Stimulated activated CD4-positive, alpha-beta T cell treated with anti-CD3 and anti-CD28 coated beads, Interleukin-4, amount 100 ng/mL, for 48 hours (primary cell): ENCODE results near the gene ZMYND11.

ENCODE experiments used
- DNase-seq, 2 donors: peaks; one replicate each; pipeline ENCODE4 v3.0.0-alpha.2; 2020; ENCODE audit warnings: low read depth in 2 of 2

ZMYND11 gene

GRCh38 chr10:135132-135600, at the start of gene ZMYND11:
Gene ZMYND11, plus strand, starts transcription at chr10:135455. Its CDS starts 44,558 bp downstream, at chr10:180013.
- peak; percentile 45 to 49 for DNase-seq

GRCh38 chr10:86031-86430, 49.2 kb upstream of the ZMYND11 start:
- DNase-seq, result no peak

DNA sequence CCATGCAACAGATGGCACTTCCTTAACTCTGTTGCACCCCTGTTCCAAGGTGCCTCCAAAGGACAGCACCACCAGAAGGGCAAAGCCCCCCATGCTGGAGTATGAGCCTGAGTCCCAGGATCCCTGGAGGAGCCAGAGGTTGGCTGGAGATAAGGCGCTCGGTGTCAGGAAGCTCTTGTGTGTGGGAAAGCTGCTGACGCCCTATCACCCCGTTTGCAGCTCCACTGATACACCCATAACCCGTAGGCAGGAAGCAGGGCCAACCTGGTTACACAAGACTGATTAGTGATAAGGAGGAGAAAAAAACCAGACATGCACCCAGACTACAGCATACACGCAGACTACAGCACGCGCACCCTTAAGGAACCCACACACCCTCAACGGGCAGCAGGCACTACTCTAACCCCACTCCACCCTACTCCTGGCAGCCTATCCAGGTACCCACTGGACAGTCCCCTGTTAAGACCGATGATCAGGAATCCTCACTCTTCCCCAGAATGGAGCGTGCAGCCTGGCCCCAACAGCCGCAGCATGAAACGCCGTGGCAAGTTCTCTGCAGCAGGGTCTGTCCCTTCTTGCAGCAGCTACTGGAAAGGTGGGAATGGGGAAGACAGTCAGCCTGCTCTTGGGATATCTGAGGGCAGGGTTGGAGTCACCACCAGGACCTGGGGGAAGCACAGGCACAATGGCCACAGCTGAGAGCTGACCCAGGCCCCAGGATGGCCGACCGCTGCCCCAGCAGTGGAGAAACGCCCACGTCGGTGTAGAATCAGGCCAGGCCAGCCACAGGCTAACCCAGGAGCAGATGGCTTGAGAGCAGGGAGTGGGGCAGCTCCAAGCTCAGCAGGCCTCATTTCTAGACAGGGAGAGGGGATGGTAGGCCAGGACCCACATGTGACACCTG, 47.8 kb upstream of the ZMYND11 start:
- DNase-seq, result no peak

DNA sequence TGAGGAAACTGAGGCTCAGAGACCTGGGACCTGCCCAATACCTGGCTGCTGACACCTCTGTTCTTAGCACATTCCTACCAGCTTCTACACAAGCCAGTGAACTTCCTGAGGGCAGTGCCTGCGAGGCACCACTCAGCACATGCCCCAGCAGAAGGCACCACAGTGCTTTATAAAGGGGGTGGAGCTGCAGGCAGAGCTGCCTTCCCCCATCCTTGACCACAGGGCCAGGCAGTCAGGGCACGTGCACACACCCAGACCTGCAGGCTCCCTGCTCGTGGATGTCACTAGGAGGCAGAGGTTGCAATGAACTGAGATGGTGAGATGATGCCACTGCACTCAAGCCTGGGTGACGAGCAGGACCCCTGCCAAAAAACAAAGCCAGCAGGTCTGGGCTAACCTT, 47.0 kb upstream of the ZMYND11 start:
- no peak for DNase-seq

DNA sequence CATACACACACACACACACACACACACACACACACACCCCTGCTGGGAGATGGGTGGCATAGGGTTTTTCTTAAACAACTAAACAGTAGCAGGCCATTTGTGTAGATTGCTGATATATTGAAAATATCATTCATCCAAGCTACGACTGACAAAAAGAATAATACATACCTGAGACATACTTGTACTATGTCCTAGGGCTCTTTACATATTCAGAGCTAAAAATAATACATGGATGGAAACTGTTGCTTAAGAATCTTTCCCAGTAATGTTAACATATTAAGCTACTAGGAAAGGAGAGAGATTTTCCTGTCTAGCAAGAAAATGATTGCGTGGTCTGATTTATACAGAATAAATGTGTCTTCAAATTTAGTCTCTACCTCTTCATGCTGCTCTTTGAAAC, 46.0 kb upstream of the ZMYND11 start:
- no peak for DNase-seq

- DNase-seq, result no peak
Measured at GRCh38 chr10:90161-90560, 45.1 kb upstream of the ZMYND11 start.

DNA sequence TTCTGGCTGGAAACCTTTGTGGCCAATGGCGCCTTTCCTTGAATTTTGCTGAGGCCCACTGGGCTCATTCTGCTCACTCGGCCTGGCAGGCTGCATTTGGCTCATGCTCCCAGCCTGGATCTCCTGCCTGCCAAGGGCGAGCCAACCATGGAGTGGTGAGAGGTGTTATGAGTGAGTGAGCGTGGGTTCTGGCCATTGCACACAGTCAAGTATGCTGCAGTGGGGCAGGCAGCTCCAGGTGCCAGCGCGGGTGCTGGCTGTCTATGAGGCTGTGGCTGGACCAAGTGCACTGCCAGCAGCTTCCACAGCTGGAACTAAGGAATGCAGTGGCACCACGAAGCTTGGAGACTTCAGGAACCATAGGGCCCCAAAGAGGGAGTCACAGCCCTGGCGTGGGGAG, 43.9 kb upstream of the ZMYND11 start:
- DNase-seq, result no peak

- no peak for DNase-seq
Measured at GRCh38 chr10:92153-92552, 43.1 kb upstream of the ZMYND11 start.

GRCh38 chr10:92846-93245, 42.4 kb upstream of the ZMYND11 start:
- DNase-seq, result no peak

GRCh38 chr10:94613-95012, 40.6 kb upstream of the ZMYND11 start:
- no peak for DNase-seq

GRCh38 chr10:95356-96115, 39.7 kb upstream of the ZMYND11 start:
- no peak for DNase-seq

DNA sequence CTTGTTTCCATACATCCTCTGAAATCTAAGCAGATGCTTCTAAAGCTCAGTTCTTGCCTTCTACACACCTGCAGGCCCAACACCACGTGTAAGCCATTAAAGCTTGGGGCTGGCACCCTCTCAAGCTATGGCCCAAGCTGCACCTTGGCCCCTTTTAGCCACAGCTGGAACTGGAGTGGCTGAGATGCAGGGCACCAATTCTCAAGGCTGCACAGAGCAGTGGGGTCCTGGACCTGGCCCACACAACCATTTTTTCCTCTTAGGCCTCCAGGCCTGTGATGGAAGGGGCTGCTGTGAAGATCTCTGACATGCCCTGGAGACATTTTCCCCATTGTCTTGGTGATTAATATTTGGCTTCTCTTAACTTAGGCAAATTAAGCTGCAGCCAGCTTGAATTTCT, 38.8 kb upstream of the ZMYND11 start:
- DNase-seq, result no peak

GRCh38 chr10:104416-104815, 30.8 kb upstream of the ZMYND11 start:
- no peak for DNase-seq

DNA sequence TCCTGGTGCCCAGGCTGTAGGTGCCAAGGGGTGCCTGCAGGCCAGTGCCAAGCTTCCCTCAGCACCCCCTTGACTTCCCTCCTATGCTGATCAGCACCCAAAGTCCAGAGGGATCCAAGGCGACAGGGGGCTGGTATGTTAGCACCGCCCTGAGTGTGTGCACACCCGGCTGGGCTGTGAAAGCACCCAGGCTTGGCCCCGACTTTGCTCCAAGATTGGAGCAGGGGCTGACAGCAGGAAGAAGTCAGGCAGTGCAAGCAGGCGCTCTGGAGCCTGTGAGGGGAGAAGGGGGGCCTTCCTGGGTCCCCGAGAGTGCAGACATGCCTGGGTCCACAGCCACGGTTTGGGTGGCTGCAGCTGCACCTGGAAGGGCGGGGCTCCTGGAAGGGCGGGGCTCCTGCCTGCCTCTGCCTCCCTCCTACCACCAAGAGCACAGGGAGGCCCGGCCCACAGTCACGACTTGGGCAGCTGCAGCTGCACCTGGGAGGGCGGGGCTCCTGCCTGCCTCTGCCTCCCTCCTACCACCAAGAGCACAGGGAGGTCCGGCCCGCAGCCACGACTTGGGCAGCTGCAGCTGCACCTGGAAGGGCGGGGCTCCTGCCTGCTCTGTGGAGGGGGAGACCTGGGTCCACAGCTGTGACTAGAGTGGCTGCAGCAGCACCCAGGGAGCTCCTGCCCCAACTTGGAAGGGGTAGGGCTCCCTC, 30.2 kb upstream of the ZMYND11 start:
- no peak for DNase-seq

- DNase-seq, result no peak
Measured at GRCh38 chr10:105806-106205, 29.4 kb upstream of the ZMYND11 start.

GRCh38 chr10:106740-107139, 28.5 kb upstream of the ZMYND11 start:
- DNase-seq, result peak in 1 of 2 donors; percentile 2

DNA sequence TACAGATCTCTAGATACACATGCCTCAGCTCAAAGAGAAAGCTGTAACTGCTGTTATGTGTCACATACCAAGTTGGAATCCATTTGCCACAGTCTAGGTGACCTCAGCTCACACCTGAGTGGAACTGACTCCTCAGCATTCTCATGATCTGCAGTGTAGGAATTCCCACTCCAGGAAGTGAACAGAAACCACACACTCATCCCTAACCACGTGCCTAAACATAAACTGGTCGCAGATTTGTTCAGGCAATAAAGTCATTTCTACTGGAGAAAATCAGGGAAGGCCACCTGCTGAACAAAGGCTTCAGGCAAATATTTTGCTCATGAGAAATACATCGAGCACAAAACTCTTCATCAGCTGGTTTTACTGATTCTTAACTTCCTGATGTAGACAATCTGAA, 23.0 kb upstream of the ZMYND11 start:
- no peak for DNase-seq

DNA sequence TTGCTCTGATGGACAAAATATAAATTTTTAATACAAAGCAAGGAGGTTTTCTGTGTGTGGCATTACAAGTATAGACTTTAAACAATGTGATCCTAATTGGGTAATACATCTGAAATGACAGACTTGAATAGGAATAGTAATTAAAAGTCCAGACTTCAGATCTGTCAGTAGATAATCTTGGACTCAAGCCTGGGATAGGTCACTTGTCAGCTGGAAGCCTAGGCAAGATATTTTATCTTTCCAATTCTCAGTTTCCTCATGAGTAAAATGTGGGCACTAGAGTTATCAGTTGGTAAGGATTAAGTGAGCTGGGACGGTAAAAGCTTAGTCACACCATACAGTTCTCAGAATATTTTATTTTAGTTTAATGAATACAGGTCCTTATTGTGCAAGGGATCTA, 10.4 kb upstream of the ZMYND11 start:
- no peak for DNase-seq

DNA sequence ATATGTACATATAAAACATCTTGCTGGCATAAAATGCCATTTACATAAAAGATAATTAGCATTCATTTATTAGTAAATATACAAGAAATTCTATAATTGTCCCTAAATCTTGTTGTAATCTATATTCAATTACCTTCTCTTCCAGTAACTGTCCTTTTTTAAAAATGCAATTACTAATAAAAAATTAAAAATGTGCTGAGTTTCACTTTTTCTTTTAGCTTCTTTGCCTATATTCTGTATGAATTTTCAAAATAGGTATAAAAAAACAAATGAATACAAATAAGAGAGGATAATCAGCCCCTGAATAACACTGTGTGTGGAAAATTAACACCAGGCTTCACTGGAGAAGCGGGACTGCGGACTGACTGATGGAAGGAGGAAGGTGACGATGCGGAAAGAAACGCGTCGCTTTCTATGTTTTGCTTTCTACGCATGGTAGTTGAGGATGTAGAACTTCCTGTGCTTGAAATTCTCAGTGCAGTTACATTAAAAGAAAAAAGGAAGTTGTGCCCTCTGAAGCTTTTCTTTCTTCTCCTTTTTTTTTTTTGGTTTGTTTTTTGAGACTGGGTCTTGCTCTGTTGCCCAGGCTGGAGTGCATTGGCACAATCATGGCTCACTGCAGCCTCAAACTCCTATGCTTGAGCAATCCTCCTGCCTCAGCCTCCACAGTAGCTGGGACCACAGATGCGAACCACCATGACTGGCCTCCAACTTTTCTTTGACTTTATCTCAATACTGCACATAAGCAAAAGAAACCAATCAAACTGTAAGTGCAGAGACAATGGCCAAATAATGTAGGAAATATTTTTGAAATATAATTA, 7.4 kb upstream of the ZMYND11 start:
- no peak for DNase-seq

- no peak for DNase-seq
Measured at GRCh38 chr10:129810-130209, 5.4 kb upstream of the ZMYND11 start.
